NT2/D1 (cell line): Measurements from ENCODE around the gene EGFR.
"Not testable (repeated sequence)": the region's sequence is repeated elsewhere in the genome, so short reads cannot be mapped to it uniquely, and the experiment has no call there.

Experiments used
- DNase-seq: peaks from one replicate; pipeline ENCODE4 v3.0.0-alpha.2; 2011; ENCODE audit warnings: low read depth, low spot score
- H3K27me3 ChIP-seq: 2 replicates; pipeline ENCODE4 v1.6.0; 2011; ENCODE audit warnings: mild to moderate bottlenecking; ENCODE audit not compliant: insufficient read length, insufficient read depth
- H3K36me3 ChIP-seq: 2 replicates; pipeline ENCODE4 v1.6.1; 2011; ENCODE audit warnings: mild to moderate bottlenecking, low read length, mixed read lengths; ENCODE audit not compliant: insufficient read depth, insufficient read length
- H3K4me1 ChIP-seq: 2 replicates; pipeline ENCODE4 v1.5.1; 2011; ENCODE audit not compliant: insufficient read depth, insufficient read length
- H3K4me3 ChIP-seq: 2 replicates; pipeline ENCODE4 v1.5.1; 2011; ENCODE audit warnings: low read depth; ENCODE audit not compliant: insufficient read length
- H3K9ac ChIP-seq: 2 replicates; pipeline ENCODE4 v1.6.0; 2011; ENCODE audit warnings: low read depth; ENCODE audit not compliant: insufficient read length
- H3K9me3 ChIP-seq: 2 replicates; pipeline ENCODE4 v1.5.1; 2011; ENCODE audit warnings: mild to moderate bottlenecking, low read length; ENCODE audit not compliant: insufficient read depth
- SUZ12 ChIP-seq: IDR thresholded peaks from 2 replicates; pipeline ENCODE4 v1.6.1; 2011; ENCODE audit not compliant: insufficient read length, insufficient read depth; ENCODE audit errors: extremely low read depth
- YY1 ChIP-seq: IDR thresholded peaks from 2 replicates; pipeline ENCODE4 v1.6.1; 2011; ENCODE audit not compliant: insufficient read length, insufficient read depth
- ZNF274 ChIP-seq: IDR thresholded peaks from 2 replicates; pipeline ENCODE4 v1.6.1; 2011; ENCODE audit warnings: mild to moderate bottlenecking, low read depth, low read length

Gene EGFR

GRCh38 chr7:55162476-55162875 is 143.7 kb downstream of the EGFR start:
- Histone ChIP-seq H3K4me1 (peaks cover 4% of the 10 kb centered on the region), H3K4me3 (no peak overlapping the region), H3K9ac (no peak overlapping the region), H3K36me3 (peaks cover 42% of the 10 kb centered on the region), H3K27me3 (no peaks in the 10 kb centered on the region), H3K9me3 (no peaks in the 10 kb centered on the region)
- DNase-seq = no peak
- TF ChIP-seq YY1 = no peak
- no peak for TF ChIP-seq SUZ12
- TF ChIP-seq ZNF274 = no peak

GRCh38 chr7:55163733-55164132 is 144.9 kb downstream of the EGFR start:
- Histone ChIP-seq H3K4me3 (no peak overlapping the region), H3K27me3 (no peaks in the 10 kb centered on the region), H3K9ac (no peak overlapping the region), H3K36me3 (peaks cover 31% of the 10 kb centered on the region), H3K4me1 (peaks cover 3% of the 10 kb centered on the region), H3K9me3 (no peaks in the 10 kb centered on the region)
- no peak for TF ChIP-seq YY1
- no peak for TF ChIP-seq SUZ12
- TF ChIP-seq ZNF274 = no peak
- DNase-seq = no peak

DNA sequence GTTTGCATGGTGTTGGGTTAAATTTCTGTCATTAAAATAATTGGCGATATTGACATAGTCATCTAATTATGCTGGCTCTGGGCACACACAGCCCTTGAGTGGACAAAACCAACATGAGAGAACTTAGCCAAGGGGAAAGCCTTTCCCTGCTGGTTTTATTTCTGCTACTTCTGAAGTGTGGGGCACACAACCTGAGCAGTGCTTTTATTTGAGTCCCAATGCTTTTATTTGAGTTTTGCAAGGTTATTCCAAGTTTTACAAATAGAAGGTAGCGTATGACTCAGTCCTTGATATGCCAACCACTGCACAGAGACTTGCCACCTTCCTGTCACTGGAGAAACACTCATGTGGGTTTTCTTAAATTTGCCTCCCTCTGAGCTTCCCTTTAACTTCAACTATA is 145.7 kb downstream of the EGFR start:
- no peak overlapping the region for H3K9ac ChIP-seq
- H3K36me3 ChIP-seq = peaks cover 25% of the 10 kb centered on the region
- DNase-seq = no peak
- no peaks in the 10 kb centered on the region for H3K9me3 ChIP-seq
- H3K4me1 ChIP-seq = no peaks in the 10 kb centered on the region
- H3K4me3 ChIP-seq = no peak overlapping the region
- TF ChIP-seq ZNF274 (no peak), YY1 (no peak), SUZ12 (no peak)
- H3K27me3 ChIP-seq = no peaks in the 10 kb centered on the region

DNA sequence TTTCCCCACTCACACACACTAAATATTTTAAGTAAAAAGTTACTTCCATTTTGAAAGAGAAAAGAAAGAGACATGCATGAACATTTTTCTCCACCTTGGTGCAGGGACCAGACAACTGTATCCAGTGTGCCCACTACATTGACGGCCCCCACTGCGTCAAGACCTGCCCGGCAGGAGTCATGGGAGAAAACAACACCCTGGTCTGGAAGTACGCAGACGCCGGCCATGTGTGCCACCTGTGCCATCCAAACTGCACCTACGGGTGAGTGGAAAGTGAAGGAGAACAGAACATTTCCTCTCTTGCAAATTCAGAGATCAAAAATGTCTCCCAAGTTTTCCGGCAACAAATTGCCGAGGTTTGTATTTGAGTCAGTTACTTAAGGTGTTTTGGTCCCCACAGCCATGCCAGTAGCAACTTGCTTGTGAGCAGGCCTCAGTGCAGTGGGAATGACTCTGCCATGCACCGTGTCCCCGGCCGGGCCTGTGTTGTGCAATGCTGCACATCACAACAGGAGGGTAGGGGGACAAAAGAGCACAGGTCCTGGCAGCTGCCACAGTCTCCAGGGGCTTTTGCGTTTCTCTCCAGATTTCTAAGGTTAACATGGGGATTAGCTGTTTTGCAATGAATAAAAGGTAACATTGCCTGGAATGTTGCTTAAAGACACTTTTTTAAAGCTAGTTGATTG is 146.5 kb downstream of the EGFR start:
- no peaks in the 10 kb centered on the region for H3K27me3 ChIP-seq
- TF ChIP-seq ZNF274 = no peak
- no peak for TF ChIP-seq SUZ12
- TF ChIP-seq YY1 = no peak
- H3K4me1 ChIP-seq = no peaks in the 10 kb centered on the region
- DNase-seq = no peak
- H3K36me3 ChIP-seq = peaks cover 25% of the 10 kb centered on the region
- no peak overlapping the region for H3K9ac ChIP-seq
- H3K4me3 ChIP-seq = no peak overlapping the region
- no peaks in the 10 kb centered on the region for H3K9me3 ChIP-seq

DNA sequence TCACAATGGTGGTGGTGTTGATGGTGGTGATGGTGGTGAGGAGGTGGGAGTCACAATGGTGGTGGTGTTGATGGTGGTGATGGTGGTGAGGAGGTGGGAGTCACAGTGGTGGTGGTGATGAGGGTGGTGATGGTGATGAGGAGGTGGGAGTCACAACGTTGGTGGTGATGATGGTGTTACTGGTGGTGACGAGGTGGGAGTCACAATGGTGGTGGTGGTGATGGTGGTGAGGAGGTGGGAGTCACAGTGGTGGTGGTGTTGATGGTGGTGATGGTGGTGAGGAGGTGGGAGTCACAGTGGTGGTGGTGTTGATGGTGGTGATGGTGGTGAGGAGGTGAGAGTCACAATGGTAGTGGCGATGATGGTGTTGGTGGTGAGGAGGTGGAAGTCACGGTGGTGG is 148.5 kb downstream of the EGFR start:
- not testable (repeated sequence) for H3K27me3 ChIP-seq, H3K4me1 ChIP-seq, DNase-seq, H3K9me3 ChIP-seq, H3K4me3 ChIP-seq, H3K9ac ChIP-seq
- peaks cover 32% of the 10 kb centered on the region for H3K36me3 ChIP-seq

GRCh38 chr7:55170335-55171069 is 151.7 kb downstream of the EGFR start:
- H3K4me1 ChIP-seq = no peaks in the 10 kb centered on the region
- no peaks in the 10 kb centered on the region for H3K9me3 ChIP-seq
- no peak for DNase-seq
- no peak overlapping the region for H3K9ac ChIP-seq
- H3K4me3 ChIP-seq = no peak overlapping the region
- peaks cover 47% of the 10 kb centered on the region for H3K36me3 ChIP-seq
- no peaks in the 10 kb centered on the region for H3K27me3 ChIP-seq
- TF ChIP-seq SUZ12 (no peak), ZNF274 (no peak), YY1 (no peak)

GRCh38 chr7:55171157-55171556 is 152.3 kb downstream of the EGFR start:
- DNase-seq = no peak
- Histone ChIP-seq H3K4me1 (no peaks in the 10 kb centered on the region), H3K4me3 (no peak overlapping the region), H3K9me3 (no peaks in the 10 kb centered on the region), H3K9ac (no peak overlapping the region), H3K27me3 (no peaks in the 10 kb centered on the region), H3K36me3 (peaks cover 46% of the 10 kb centered on the region)
- no peak for TF ChIP-seq SUZ12
- TF ChIP-seq ZNF274 = no peak
- no peak for TF ChIP-seq YY1
